Activated CD4-positive, alpha-beta memory T cell treated with anti-CD3 and anti-CD28 coated beads, Interleukin-2, amount 10 ng/mL, durations not matched to agents 7 days and 5 days (primary cell): Measurements from ENCODE around the gene PDE1C. TPM values are rescaled to one million over a fixed set of nuclear protein-coding genes. Genes with fewer than 3 reads are reported as not detected.
"Not testable (repeated sequence)": the region's sequence is repeated elsewhere in the genome, so short reads cannot be mapped to it uniquely, and the experiment has no call there.

Experiments
- CTCF ChIA-PET: fragments of 350-600 bp; sonication (Branson Sonifier 250); formaldehyde crosslinking; loops from one replicate; lab custom pipeline; 2021; ENCODE audit warnings: antibody characterized with exemption, inconsistent platforms; lab: Charles Lee
- POLR2A ChIA-PET: fragments of 350-600 bp; sonication (Branson Sonifier 250); formaldehyde crosslinking; loops from one replicate; lab custom pipeline; 2021; ENCODE audit warnings: antibody characterized with exemption; lab: Charles Lee
- DNase-seq: peaks from one replicate; pipeline ENCODE4 v3.0.0-alpha.2; 2020
- H3K27ac Mint-ChIP-seq: one replicate; pipeline ENCODE4 v1.8.0; 2021; ENCODE audit warnings: mild to moderate bottlenecking, mixed read lengths
- H3K27me3 Mint-ChIP-seq: one replicate; pipeline ENCODE4 v1.8.0; 2021; ENCODE audit warnings: mixed read lengths
- H3K36me3 Mint-ChIP-seq: one replicate; pipeline ENCODE4 v1.8.0; 2021; ENCODE audit warnings: low read depth, mixed read lengths
- H3K4me1 Mint-ChIP-seq: one replicate; pipeline ENCODE4 v1.8.0; 2021; ENCODE audit warnings: mixed read lengths
- H3K4me3 Mint-ChIP-seq: one replicate; pipeline ENCODE4 v1.8.0; 2021; ENCODE audit warnings: mild to moderate bottlenecking, mixed read lengths
- H3K9me3 Mint-ChIP-seq: one replicate; pipeline ENCODE4 v1.8.0; 2021; ENCODE audit warnings: mixed read lengths
- total RNA-seq, 2 experiments: library from RNA; stranded (reverse); gene quantifications; one replicate each; pipeline ENCODE4 v1.2.3, GENCODE V29; 2021

The PDE1C gene
- total RNA-seq, 2 experiments from 2014 or later: not detected

DNA sequence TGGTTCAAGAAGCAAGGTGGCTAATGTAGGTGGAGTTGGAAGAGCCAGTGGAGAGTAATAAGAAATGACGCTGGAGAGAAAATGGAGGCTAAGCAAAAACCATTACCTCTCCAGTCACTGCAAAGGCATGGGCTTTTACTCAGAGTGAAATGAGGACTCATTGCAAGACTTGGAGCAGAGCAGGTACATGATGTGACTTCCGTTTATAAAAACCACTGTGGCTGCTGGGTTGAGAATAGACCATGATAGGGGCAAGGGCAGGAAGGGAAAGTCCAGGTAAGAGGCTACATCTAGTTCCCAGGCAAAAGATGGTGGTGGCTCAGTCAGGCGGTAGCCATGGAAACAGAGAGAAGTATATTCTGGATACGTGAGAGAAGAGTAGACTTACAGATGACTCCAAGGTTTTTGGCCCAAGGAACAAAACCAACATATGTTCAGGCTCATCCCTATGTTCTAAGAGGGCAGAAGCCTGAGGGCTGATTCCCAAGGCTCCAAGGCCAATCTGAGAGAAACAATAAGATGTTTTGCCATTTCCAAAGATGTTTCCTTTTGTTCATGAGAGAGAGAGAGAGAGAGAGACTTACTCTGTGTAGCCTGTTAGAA is 21.5 kb upstream of the PDE1C start:
- H3K27me3 Mint-ChIP-seq: no peaks in the 10 kb centered on the region
- H3K9me3 Mint-ChIP-seq: no peaks in the 10 kb centered on the region
- CTCF ChIA-PET: no interaction called here
- no peak overlapping the region for H3K4me3 Mint-ChIP-seq
- no peak for DNase-seq
- POLR2A ChIA-PET: no interaction called here
- H3K4me1 Mint-ChIP-seq: no peaks in the 10 kb centered on the region
- no peaks in the 10 kb centered on the region for H3K36me3 Mint-ChIP-seq
- no peak overlapping the region for H3K27ac Mint-ChIP-seq

DNA sequence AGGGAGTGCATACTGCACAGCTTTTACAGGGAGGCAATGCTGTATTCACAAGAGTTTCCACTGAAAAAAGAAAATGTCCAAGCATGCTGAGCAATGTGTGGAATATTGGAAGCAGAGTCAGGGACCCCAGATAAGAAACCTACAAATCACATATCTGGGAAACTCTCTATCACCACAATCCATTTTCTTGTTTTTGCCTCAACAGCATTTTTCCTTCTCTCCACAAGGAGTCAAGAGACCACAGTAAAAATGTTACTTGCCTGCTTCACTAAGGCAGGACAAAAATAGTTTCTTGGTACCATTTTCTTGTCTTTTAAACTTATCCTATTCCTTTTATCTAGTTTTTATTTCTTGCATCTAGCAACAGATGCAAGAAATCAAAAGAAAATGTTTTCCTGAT is 19.5 kb upstream of the PDE1C start:
- Mint-ChIP-seq H3K27ac (no peak overlapping the region), H3K36me3 (no peaks in the 10 kb centered on the region), H3K4me1 (no peaks in the 10 kb centered on the region), H3K27me3 (no peaks in the 10 kb centered on the region), H3K9me3 (no peaks in the 10 kb centered on the region), H3K4me3 (no peak overlapping the region)
- CTCF ChIA-PET: no interaction called here
- DNase-seq: no peak
- POLR2A ChIA-PET: no interaction called here

DNA sequence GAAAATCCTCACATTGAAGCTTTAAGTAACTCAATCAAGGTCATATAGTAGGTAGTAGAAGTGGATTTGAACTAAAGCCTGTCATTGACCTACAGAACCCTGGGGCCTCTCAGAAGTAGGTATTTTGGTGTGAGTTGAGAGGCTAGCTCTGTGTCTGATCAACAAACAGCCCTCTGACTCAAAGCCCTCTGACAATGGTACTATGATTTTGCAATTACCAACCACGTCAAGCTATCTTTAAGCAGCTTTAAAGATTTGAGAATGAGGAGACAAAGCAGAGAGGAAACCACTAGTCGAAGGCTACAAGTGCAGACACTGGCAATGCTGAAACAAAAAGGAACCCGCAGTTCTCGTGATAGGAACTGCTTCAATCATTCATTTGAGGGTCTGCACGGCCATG is 19.0 kb upstream of the PDE1C start:
- Mint-ChIP-seq H3K36me3 (no peaks in the 10 kb centered on the region), H3K27me3 (no peaks in the 10 kb centered on the region), H3K4me1 (no peaks in the 10 kb centered on the region), H3K27ac (no peak overlapping the region), H3K9me3 (no peaks in the 10 kb centered on the region), H3K4me3 (no peak overlapping the region)
- POLR2A ChIA-PET: no interaction called here
- CTCF ChIA-PET: no interaction called here
- no peak for DNase-seq

DNA sequence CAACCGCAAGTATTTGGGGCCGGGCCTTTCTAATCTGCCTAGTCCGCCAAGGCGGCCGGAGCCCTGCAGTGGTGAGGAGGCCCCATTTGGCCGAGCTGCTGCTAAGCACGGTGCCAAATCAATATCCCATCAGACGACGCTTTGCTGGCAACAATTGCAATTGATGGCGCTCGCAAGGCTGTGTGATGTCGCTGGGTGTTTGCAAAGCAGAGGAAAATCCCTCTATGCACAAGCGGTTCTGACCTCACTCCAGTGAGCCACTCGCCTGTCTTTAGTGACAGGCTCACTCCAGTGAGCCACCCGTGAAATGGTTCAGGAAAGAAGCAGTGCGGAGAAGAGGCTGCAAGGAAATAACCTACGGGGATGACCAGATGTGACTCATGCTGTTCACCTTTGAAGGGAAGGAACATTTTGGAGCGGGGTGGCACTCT is 18.3 kb upstream of the PDE1C start:
- Mint-ChIP-seq H3K9me3 (no peaks in the 10 kb centered on the region), H3K4me3 (no peak overlapping the region), H3K27ac (no peak overlapping the region), H3K27me3 (no peaks in the 10 kb centered on the region), H3K36me3 (no peaks in the 10 kb centered on the region), H3K4me1 (no peaks in the 10 kb centered on the region)
- DNase-seq: no peak
- POLR2A ChIA-PET: no interaction called here
- CTCF ChIA-PET: no interaction called here

DNA sequence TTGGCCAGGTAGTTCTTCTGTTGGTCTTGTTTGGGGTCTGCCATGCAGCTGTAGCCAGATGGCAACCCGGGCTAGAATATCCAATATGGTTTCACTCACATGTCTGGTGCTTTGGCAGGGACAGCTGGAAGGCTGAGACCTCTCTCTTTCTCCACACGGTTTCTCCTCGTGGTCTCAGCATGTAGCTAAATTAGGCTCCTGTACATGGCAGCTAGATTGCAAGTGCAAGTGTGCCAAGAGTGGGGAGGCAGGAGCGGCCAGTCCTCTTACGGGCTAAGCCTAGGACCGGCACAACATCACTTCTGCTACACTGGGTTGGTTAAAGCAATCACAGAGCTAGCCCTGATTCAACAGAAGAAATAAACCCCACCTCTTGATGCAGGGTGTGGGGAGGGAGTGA is 9.3 kb upstream of the PDE1C start:
- no peak for DNase-seq
- Mint-ChIP-seq H3K36me3 (no peaks in the 10 kb centered on the region), H3K4me1 (no peaks in the 10 kb centered on the region), H3K27ac (no peak overlapping the region), H3K9me3 (no peaks in the 10 kb centered on the region), H3K4me3 (no peak overlapping the region), H3K27me3 (no peaks in the 10 kb centered on the region)
- ChIA-PET POLR2A (no interaction called here), CTCF (no interaction called here)

DNA sequence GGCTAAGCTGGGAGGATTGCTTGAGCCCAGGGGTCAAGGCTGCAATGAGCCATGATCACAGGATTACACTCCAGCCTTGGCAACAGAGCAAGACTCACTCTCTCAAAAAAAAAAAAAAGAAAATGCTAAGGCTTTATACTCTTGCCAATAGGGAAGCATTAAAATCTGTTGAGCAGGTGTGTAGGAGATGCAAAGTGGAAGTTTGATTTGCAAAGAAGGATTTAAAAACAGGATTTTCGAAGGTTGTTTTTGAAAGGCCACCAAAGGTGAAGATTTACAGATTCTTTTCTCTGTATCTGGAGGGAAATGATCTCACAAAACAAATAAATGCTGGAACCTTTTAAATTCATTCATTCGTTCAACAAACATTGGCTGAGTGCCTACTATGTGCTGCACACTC is 8.6 kb upstream of the PDE1C start:
- no peak for DNase-seq
- ChIA-PET CTCF (no interaction called here), POLR2A (no interaction called here)
- no peaks in the 10 kb centered on the region for H3K27me3 Mint-ChIP-seq
- no peak overlapping the region for H3K27ac Mint-ChIP-seq
- no peaks in the 10 kb centered on the region for H3K9me3 Mint-ChIP-seq
- H3K36me3 Mint-ChIP-seq: no peaks in the 10 kb centered on the region
- H3K4me3 Mint-ChIP-seq: no peak overlapping the region
- H3K4me1 Mint-ChIP-seq: no peaks in the 10 kb centered on the region

DNA sequence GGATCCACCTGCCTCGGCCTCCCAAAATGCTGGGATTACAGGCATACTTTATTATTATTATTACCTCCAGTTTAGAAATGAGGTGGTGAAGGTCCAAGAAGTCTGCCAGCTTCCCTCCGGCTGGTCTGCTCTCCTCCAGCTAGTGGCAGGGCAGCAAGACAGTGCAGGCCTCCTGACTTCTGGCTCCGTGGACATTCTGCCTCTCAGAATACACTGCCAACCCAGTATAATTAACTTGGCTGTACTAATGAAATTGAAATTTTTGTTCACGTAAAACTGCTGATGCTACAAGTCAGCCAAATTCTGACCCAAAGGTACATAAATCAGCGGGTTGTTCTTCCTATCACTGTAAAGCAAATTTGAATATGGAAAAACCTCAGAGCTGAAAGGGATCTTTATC is 7.6 kb upstream of the PDE1C start:
- Mint-ChIP-seq H3K36me3 (no peaks in the 10 kb centered on the region), H3K4me1 (no peaks in the 10 kb centered on the region), H3K27me3 (no peaks in the 10 kb centered on the region), H3K4me3 (no peak overlapping the region), H3K27ac (no peak overlapping the region), H3K9me3 (no peaks in the 10 kb centered on the region)
- ChIA-PET POLR2A (no interaction called here), CTCF (no interaction called here)
- no peak for DNase-seq

DNA sequence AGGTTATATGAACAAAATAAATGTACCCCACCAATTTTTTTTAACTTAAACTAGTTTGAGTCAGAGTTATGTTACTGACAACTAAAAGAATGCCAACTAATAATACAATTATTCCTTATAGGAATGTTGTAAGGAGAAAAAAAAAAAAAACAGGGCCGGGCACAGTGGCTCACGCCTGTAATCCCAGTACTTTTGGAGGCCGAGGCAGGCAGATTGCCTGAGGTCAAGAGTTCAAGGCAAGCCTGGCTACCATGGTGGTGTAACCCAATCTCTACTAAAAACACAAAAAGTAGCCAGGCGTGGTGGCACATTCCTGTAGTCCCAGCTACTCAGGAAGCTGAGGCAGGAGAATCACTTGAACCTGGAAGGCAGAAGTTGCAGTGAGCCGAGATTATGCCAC is 6.6 kb upstream of the PDE1C start:
- CTCF ChIA-PET, H3K4me1 Mint-ChIP-seq, H3K27ac Mint-ChIP-seq: not testable (repeated sequence)

DNA sequence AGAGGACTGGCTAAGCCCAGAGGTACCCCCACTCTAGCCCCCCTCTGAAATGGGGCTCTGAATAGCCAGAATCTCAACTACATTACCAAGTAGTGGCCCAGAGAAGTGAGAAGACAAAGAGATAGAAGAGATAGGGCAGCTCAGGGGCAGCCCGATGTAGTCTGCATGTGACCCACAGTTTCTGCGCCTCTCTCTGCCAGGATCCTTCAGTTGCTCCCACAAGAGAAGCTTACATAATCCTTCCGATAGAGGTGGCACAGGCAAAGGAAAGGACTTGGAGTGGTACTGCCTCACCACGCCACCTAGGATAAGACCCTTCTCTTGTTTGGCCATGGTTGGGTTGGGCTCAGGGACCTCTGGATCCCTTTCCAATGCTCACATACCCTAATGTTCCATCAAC is 5.4 kb upstream of the PDE1C start:
- DNase-seq: no peak
- Mint-ChIP-seq H3K4me3 (no peak overlapping the region), H3K4me1 (no peaks in the 10 kb centered on the region), H3K9me3 (no peaks in the 10 kb centered on the region), H3K27ac (no peak overlapping the region), H3K36me3 (no peaks in the 10 kb centered on the region), H3K27me3 (peaks cover 4% of the 10 kb centered on the region)
- ChIA-PET CTCF (interaction anchor here (1.1 kb wide), 1 partner anchor 19 kb away, joined by 3 read pairs; no protein-coding TSS in a partner anchor), POLR2A (no interaction called here)

More for the DNA sequence above, 6.6 kb upstream of the PDE1C start:
- H3K4me3 Mint-ChIP-seq, POLR2A ChIA-PET, H3K27me3 Mint-ChIP-seq, DNase-seq, H3K9me3 Mint-ChIP-seq, H3K36me3 Mint-ChIP-seq: not testable (repeated sequence)

DNA sequence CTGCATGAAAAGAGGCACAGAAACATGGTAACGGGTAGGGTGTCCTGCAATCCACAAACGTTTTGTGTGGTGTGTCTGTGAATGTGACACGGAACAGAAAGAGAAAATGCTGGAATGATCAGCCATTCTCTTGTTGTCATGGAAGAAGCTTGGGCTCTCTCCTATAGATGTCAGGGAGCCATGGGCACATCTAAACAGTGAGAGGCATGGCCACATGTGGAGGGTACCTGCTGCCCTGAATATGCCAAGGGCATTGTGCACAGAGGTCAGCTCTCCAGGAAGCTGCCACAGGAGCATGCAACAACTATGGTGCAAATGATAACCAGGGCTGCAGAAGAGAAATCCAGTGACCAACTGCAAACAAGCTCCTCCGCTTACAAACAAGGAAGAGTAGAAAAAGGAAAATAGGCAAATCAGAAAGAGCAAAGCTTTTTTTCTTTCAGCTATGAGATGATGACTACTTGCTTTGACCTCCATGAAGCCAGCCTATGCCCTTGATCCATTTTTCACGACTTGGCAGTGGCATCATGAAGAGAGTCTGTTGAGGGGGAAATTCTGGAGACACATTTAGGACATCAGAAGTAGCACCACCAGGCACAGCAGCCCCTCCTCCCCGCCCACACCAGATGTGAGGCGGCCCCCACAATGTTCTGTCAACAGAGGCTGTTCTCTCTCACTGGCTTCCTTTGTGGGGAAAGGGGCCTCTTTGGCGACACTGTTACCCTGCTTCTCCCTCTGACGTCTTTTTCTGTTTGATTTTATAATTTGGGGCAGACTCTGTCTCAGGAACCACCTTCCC is 4.8 kb upstream of the PDE1C start:
- peaks cover 11% of the 10 kb centered on the region for H3K27me3 Mint-ChIP-seq
- no peaks in the 10 kb centered on the region for H3K9me3 Mint-ChIP-seq
- H3K27ac Mint-ChIP-seq: no peak overlapping the region
- no peaks in the 10 kb centered on the region for H3K4me1 Mint-ChIP-seq
- no peak overlapping the region for H3K4me3 Mint-ChIP-seq
- ChIA-PET POLR2A (no interaction called here), CTCF (interaction anchor here (1.1 kb wide), 1 partner anchor 19 kb away, joined by 3 read pairs; no protein-coding TSS in a partner anchor)
- DNase-seq: no peak
- H3K36me3 Mint-ChIP-seq: no peaks in the 10 kb centered on the region

DNA sequence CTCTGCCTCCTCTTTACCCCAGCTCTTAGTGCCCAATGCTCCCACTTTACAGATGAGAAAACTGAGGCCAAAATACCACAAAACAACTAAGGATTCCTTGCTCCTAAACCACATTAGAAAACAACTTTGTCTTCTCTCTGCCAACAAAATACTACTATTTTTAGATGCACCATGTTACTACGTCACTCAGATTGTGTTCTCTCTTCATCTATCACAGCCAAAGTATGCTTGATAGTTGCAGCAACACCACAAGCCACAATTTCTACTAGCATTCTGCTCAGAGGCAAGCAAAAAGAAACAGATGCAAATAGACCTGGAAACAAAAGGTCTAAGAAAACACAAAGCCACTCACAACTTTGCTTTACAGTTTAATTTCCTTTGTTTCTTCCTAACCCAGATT is 3.3 kb upstream of the PDE1C start:
- Mint-ChIP-seq H3K27me3 (peaks cover 20% of the 10 kb centered on the region), H3K9me3 (no peaks in the 10 kb centered on the region), H3K4me3 (no peak overlapping the region), H3K36me3 (no peaks in the 10 kb centered on the region), H3K27ac (no peak overlapping the region), H3K4me1 (no peaks in the 10 kb centered on the region)
- DNase-seq: no peak
- ChIA-PET CTCF (no interaction called here), POLR2A (no interaction called here)

DNA sequence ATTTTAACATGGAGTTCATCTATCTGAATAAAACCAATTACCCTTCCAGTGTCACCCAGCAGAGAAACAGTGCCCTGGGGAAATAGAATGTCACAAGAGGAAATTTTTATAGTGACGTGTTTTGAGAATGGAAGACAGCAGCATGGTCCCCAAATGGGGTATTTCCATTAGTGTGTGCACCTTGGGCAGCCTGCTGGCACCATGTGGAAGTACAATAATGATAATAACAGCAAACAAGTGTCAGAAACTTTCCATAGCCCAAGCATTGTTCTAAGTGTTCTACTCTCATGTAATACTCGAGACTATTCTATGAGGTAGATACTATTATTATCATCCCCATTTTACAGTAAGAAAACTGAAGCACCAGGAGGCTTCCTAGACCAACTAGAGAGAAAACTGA is 2.2 kb upstream of the PDE1C start:
- POLR2A ChIA-PET: no interaction called here
- CTCF ChIA-PET: no interaction called here
- peaks cover 20% of the 10 kb centered on the region for H3K27me3 Mint-ChIP-seq

DNA sequence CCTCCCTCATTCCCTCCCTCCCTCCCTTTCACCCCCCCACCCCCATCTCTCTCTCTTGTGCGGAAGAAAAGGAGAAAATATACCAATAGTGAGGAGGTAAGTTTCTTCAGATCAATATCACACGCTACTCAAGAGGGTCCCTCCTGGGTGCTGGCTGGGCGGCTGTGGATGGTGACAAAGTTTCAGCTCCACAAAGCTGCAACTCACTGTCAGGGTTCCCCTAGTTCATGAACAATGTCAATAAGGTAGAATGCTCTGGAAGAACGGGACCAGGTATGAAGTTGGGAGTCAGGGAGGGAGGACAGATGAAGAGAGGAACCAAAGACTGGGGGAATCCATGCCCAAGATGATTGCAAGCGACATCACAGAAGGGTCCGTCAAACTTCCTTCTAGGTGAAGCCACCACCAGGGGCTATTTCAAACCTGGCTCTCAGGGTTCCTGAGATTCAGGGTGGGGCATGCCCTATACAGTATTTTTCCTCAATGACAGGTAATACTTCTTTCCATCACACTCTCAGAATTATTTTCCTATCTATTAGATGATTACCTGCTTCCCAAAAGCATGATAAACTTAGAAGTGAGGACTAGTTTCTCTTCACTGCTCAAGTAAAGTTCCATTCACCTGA is 1.4 kb upstream of the PDE1C start:
- POLR2A ChIA-PET: no interaction called here

More for the DNA sequence above, 2.2 kb upstream of the PDE1C start:
- Mint-ChIP-seq H3K4me1 (no peaks in the 10 kb centered on the region), H3K4me3 (no peak overlapping the region), H3K36me3 (no peaks in the 10 kb centered on the region), H3K27ac (no peak overlapping the region), H3K9me3 (no peaks in the 10 kb centered on the region)
- DNase-seq: no peak

More for the DNA sequence above, 1.4 kb upstream of the PDE1C start:
- CTCF ChIA-PET: no interaction called here
- Mint-ChIP-seq H3K36me3 (no peaks in the 10 kb centered on the region), H3K4me1 (no peaks in the 10 kb centered on the region), H3K27ac (no peak overlapping the region), H3K4me3 (no peak overlapping the region), H3K9me3 (no peaks in the 10 kb centered on the region), H3K27me3 (peaks cover 20% of the 10 kb centered on the region)
- DNase-seq: no peak
